HepG2 (cell line): ENCODE results near the gene GFRA4. TPM values are rescaled to one million over a fixed set of nuclear protein-coding genes. Genes with fewer than 3 reads are reported as not detected.
A peak's percentile ranks its signal among the peaks of the same experiment; 100 is the strongest.

Experiments used
- DZIP1 ChIP-seq: sonication (generic); formaldehyde crosslinking; IDR thresholded peaks from 2 replicates; pipeline ENCODE4 v1.5.0; 2020; ENCODE audit warnings: mild to moderate bottlenecking, missing genetic modification reagents
- ETV5 ChIP-seq: IDR thresholded peaks from 2 replicates; pipeline ENCODE4 v1.6.1; 2018; ENCODE audit warnings: missing biosample characterization, missing genetic modification reagents, inconsistent platforms, borderline replicate concordance
- HDAC1 ChIP-seq: sonication (generic); formaldehyde crosslinking; IDR thresholded peaks from 2 replicates; pipeline ENCODE4 v1.5.1; 2020; ENCODE audit warnings: mild to moderate bottlenecking, missing genetic modification reagents
- HOXA3 ChIP-seq: sonication (generic); formaldehyde crosslinking; IDR thresholded peaks from 2 replicates; pipeline ENCODE4 v1.5.0; 2020; ENCODE audit warnings: missing genetic modification reagents
- ISL2 ChIP-seq: sonication (generic); formaldehyde crosslinking; IDR thresholded peaks from 2 replicates; pipeline ENCODE4 v1.5.0; 2020; ENCODE audit warnings: missing genetic modification reagents
- KDM5A ChIP-seq: fragments of 200-600 bp; sonication (generic); IDR thresholded peaks from 2 replicates; pipeline ENCODE4 v1.7.0; 2018; ENCODE audit warnings: antibody characterized with exemption, mild to moderate bottlenecking, low read length, borderline replicate concordance
- KDM5B ChIP-seq: sonication (generic); formaldehyde crosslinking; IDR thresholded peaks from 2 replicates; pipeline ENCODE4 v1.4.0; 2020; ENCODE audit warnings: missing genetic modification reagents, mild to moderate bottlenecking, borderline replicate concordance
- PAWR ChIP-seq: sonication (generic); formaldehyde crosslinking; IDR thresholded peaks from 2 replicates; pipeline ENCODE4 v1.4.0; 2020; ENCODE audit warnings: missing genetic modification reagents, mild to moderate bottlenecking, borderline replicate concordance
- PTBP1 ChIP-seq: fragments of 200-400 bp; formaldehyde crosslinking; IDR thresholded peaks from 2 replicates; pipeline ENCODE4 v1.6.1; 2018; ENCODE audit warnings: low read length, low read depth; ENCODE audit not compliant: poor library complexity, severe bottlenecking
- RBM39 ChIP-seq: fragments of 200-400 bp; formaldehyde crosslinking; IDR thresholded peaks from one replicate; pipeline ENCODE4 v1.6.1; 2018; ENCODE audit warnings: antibody characterized with exemption, mild to moderate bottlenecking, low read depth, low read length; ENCODE audit not compliant: poor library complexity, severe bottlenecking
- SRF ChIP-seq: IDR thresholded peaks from 2 replicates; pipeline ENCODE4 v1.6.1; 2011; ENCODE audit warnings: mild to moderate bottlenecking, low read depth, low read length, moderate library complexity
- ZBTB7B ChIP-seq: sonication (generic); formaldehyde crosslinking; IDR thresholded peaks from 2 replicates; pipeline ENCODE4 v1.4.0; 2020; ENCODE audit warnings: missing genetic modification reagents
- ZKSCAN1 ChIP-seq: fragments of 150-350 bp; IDR thresholded peaks from 2 replicates; pipeline ENCODE4 v1.6.1; 2014; ENCODE audit warnings: low read length
- ZMYM2 ChIP-seq: sonication (generic); formaldehyde crosslinking; IDR thresholded peaks from 2 replicates; pipeline ENCODE4 v1.8.0; 2022; ENCODE audit warnings: mild to moderate bottlenecking, missing genetic modification reagents
- ZNF121 ChIP-seq: sonication (generic); formaldehyde crosslinking; IDR thresholded peaks from 2 replicates; pipeline ENCODE4 v1.5.0; 2020; ENCODE audit warnings: mild to moderate bottlenecking, missing genetic modification reagents
- ZNF263 ChIP-seq: sonication (generic); formaldehyde crosslinking; IDR thresholded peaks from 2 replicates; pipeline ENCODE4 v1.4.0; 2020; ENCODE audit warnings: missing genetic modification reagents
- ZNF281 ChIP-seq: sonication (generic); formaldehyde crosslinking; IDR thresholded peaks from 2 replicates; pipeline ENCODE4 v1.4.0; 2020; ENCODE audit warnings: missing genetic modification reagents, borderline replicate concordance
- ZNF776 ChIP-seq: sonication (generic); formaldehyde crosslinking; IDR thresholded peaks from 2 replicates; pipeline ENCODE4 v1.4.0; 2020; ENCODE audit warnings: mild to moderate bottlenecking, missing genetic modification reagents
- ZNF891 ChIP-seq: sonication (generic); formaldehyde crosslinking; IDR thresholded peaks from 2 replicates; pipeline ENCODE4 v1.5.0; 2020; ENCODE audit warnings: mild to moderate bottlenecking, missing genetic modification reagents
- polyA plus RNA-seq, 8 experiments: library from polyadenylated mRNA; depleted of rRNA in 3 of 8; stranded (reverse) in 7 of 8; unstranded in 1 of 8; fragments of >200 nt; fragmentation: Illumina TruSeq in 4 of 8; extraction: Trizol in 4 of 8; gene quantifications; 2 replicates each; pipeline versions ENCODE4 v1.2.1 to v1.2.3, GENCODE V29; 2011 to 2016; ENCODE audit warnings: low read depth in 4 of 8, missing spikeins in 1 of 8, mixed read lengths in 1 of 8; ENCODE audit not compliant: insufficient read depth in 1 of 8
- total RNA-seq, 5 experiments: library from RNA; depleted of rRNA; stranded (reverse); fragments of >200 nt; fragmentation: Illumina TruSeq; extraction: Trizol; gene quantifications; 2 replicates each; pipeline ENCODE4 v1.2.3, GENCODE V29; 2016; ENCODE audit warnings: low read depth in 1 of 5
- TF ChIP-seq, protein P1 (sequence below): sonication (generic); formaldehyde crosslinking; IDR thresholded peaks from 2 replicates; pipeline ENCODE4 v1.4.0; 2020; ENCODE audit warnings: missing genetic modification reagents

The GFRA4 gene
- total and polyA plus RNA-seq, 2 of the 13 experiments (the other 11 are each of a cell fraction or from before 2014, with no cell fraction given) = not detected

- TF ChIP-seq ZNF281 (CRISPR knock-in tag) (0 out of 2 replicates have a peak, but pooled peaks have one; percentile 15), ZMYM2 (CRISPR knock-in tag) (no peak), ZNF891 (CRISPR knock-in tag) (no peak), HDAC1 (CRISPR knock-in tag) (no peak), KDM5B (CRISPR knock-in tag) (0 out of 2 replicates have a peak, but pooled peaks have one; percentile 34), ZNF121 (CRISPR knock-in tag) (peak; percentile 52; the same call in 1 of the 2 replicates), HOXA3 (CRISPR knock-in tag) (no peak), DZIP1 (CRISPR knock-in tag) (no peak), KDM5A (no peak), RBM39 (no peak), ISL2 (CRISPR knock-in tag) (no peak), PAWR (CRISPR knock-in tag) (no peak), ZBTB7B (CRISPR knock-in tag) (peak; percentile 26; the same call in 1 of the 2 replicates), SRF (no peak), ZKSCAN1 (no peak), ETV5 (no peak), ZNF776 (CRISPR knock-in tag) (0 out of 2 replicates have a peak, but pooled peaks have one; percentile 4), PTBP1 (no peak), ZNF263 (no peak)
- TF ChIP-seq, protein P1, sequence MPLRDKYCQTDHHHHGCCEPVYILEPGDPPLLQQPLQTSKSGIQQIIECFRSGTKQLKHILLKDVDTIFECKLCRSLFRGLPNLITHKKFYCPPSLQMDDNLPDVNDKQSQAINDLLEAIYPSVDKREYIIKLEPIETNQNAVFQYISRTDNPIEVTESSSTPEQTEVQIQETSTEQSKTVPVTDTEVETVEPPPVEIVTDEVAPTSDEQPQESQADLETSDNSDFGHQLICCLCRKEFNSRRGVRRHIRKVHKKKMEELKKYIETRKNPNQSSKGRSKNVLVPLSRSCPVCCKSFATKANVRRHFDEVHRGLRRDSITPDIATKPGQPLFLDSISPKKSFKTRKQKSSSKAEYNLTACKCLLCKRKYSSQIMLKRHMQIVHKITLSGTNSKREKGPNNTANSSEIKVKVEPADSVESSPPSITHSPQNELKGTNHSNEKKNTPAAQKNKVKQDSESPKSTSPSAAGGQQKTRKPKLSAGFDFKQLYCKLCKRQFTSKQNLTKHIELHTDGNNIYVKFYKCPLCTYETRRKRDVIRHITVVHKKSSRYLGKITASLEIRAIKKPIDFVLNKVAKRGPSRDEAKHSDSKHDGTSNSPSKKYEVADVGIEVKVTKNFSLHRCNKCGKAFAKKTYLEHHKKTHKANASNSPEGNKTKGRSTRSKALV = no peak
Measured at GRCh38 chr20:3701061-3701998, 38.1 kb upstream of the GFRA4 start (continued).
